Measurements from ENCODE around the gene KCNE5. TPM values are rescaled to one million over a fixed set of nuclear protein-coding genes. Genes with fewer than 3 reads are reported as not detected.

The KCNE5 gene
- total RNA-seq, 2 experiments from 2014 or later: not detected

- Histone ChIP-seq H3K4me3 (ENCODE audit: low read length) (no peak overlapping the region), H3K27ac (ENCODE audit: low read depth in 1 of 2, low read length in 2 of 2) (no peak overlapping the region), H3K36me3 (ENCODE audit: insufficient read depth, low read length) (no peaks in the 10 kb centered on the region), H3K9me3 (ENCODE audit: control insufficient read depth in 1 of 2, insufficient read depth in 1 of 2, low read length in 2 of 2) (no peaks in the 10 kb centered on the region), H3K4me1 (ENCODE audit: insufficient read depth, low read length) (no peaks in the 10 kb centered on the region), H3K27me3 (ENCODE audit: control insufficient read depth in 1 of 2, insufficient read depth in 2 of 2, low read length in 2 of 2) (peaks cover 0 to 4% of the 10 kb centered on the region in 2 experiments)
- Mint-ChIP-seq H3K36me3 (ENCODE audit: low read depth) (no peaks in the 10 kb centered on the region), H3K4me3 (no peak overlapping the region), H3K4me1 (ENCODE audit: low read depth) (no peaks in the 10 kb centered on the region), H3K27ac (no peak overlapping the region), H3K9me3 (no peaks in the 10 kb centered on the region), H3K27me3 (peaks cover 10% of the 10 kb centered on the region)
- no peak for DNase-seq
- ATAC-seq (ENCODE audit: poor library complexity): no peak
- ChIA-PET POLR2A (no interaction called here), CTCF (no interaction called here)
- intact Hi-C loops (cut with DNase I, micrococcal nuclease): no loop called here
- TF ChIP-seq CTCF (IDR thresholded peaks at IDR 0.05): no peak
These were observed 29.0 kb downstream of the KCNE5 start for GRCh38 chrX:109596015-109596414.

GRCh38 chrX:109590176-109590575 is 34.8 kb downstream of the KCNE5 start:
- Mint-ChIP-seq H3K27ac (no peak overlapping the region), H3K27me3 (peaks cover 5% of the 10 kb centered on the region), H3K4me1 (ENCODE audit: low read depth) (no peaks in the 10 kb centered on the region), H3K4me3 (no peak overlapping the region), H3K9me3 (no peaks in the 10 kb centered on the region), H3K36me3 (ENCODE audit: low read depth) (no peaks in the 10 kb centered on the region)
- no peaks in the 10 kb centered on the region for H3K4me1 ChIP-seq (ENCODE audit: insufficient read depth, low read length)
- H3K27me3 ChIP-seq (ENCODE audit: control insufficient read depth in 1 of 2, insufficient read depth in 2 of 2, low read length in 2 of 2): no peaks in the 10 kb centered on the region
- H3K36me3 ChIP-seq (ENCODE audit: insufficient read depth, low read length): no peaks in the 10 kb centered on the region
- POLR2A ChIA-PET: no interaction called here
- ATAC-seq (ENCODE audit: poor library complexity) (no peak), DNase-seq (no peak)
- no peaks in the 10 kb centered on the region for H3K9me3 ChIP-seq (ENCODE audit: control insufficient read depth in 1 of 2, insufficient read depth in 1 of 2, low read length in 2 of 2)
- H3K4me3 ChIP-seq (ENCODE audit: low read length): no peak overlapping the region
- H3K27ac ChIP-seq (ENCODE audit: low read depth in 1 of 2, low read length in 2 of 2): no peak overlapping the region
- CTCF ChIA-PET: no interaction called here
- intact Hi-C loops (cut with DNase I, micrococcal nuclease): no loop called here
- TF ChIP-seq CTCF (IDR thresholded peaks at IDR 0.05): no peak

- H3K27ac ChIP-seq (ENCODE audit: low read depth in 1 of 2, low read length in 2 of 2): no peak overlapping the region
- H3K4me1 Mint-ChIP-seq (ENCODE audit: low read depth): no peaks in the 10 kb centered on the region
- ChIA-PET CTCF (no interaction called here), POLR2A (no interaction called here)
- no peaks in the 10 kb centered on the region for H3K9me3 ChIP-seq (ENCODE audit: control insufficient read depth in 1 of 2, insufficient read depth in 1 of 2, low read length in 2 of 2)
- no peak overlapping the region for H3K27ac Mint-ChIP-seq
- no peak overlapping the region for H3K4me3 Mint-ChIP-seq
- no peaks in the 10 kb centered on the region for H3K36me3 ChIP-seq (ENCODE audit: insufficient read depth, low read length)
- TF ChIP-seq CTCF (IDR thresholded peaks at IDR 0.05): no peak
- H3K4me3 ChIP-seq (ENCODE audit: low read length): no peak overlapping the region
- intact Hi-C loops (cut with DNase I, micrococcal nuclease): no loop called here
- ATAC-seq (ENCODE audit: poor library complexity) (no peak), DNase-seq (no peak)
- H3K4me1 ChIP-seq (ENCODE audit: insufficient read depth, low read length): no peaks in the 10 kb centered on the region
- peaks cover 5% of the 10 kb centered on the region for H3K27me3 Mint-ChIP-seq
- H3K9me3 Mint-ChIP-seq: no peaks in the 10 kb centered on the region
- H3K36me3 Mint-ChIP-seq (ENCODE audit: low read depth): no peaks in the 10 kb centered on the region
- H3K27me3 ChIP-seq (ENCODE audit: control insufficient read depth in 1 of 2, insufficient read depth in 2 of 2, low read length in 2 of 2): no peaks in the 10 kb centered on the region
These were observed 39.5 kb downstream of the KCNE5 start for GRCh38 chrX:109585488-109585887.

All from CD4-positive, alpha-beta T cell (primary cell).